Kasumi-1 (cell line): ENCODE measurements around the gene DCLK3.
A peak's percentile ranks its signal among the peaks of the same experiment; 100 is the strongest.

Experiments
- DNase-seq, 2 experiments: peaks; one replicate each; lab custom pipeline; 2025; lab: John Stamatoyannopoulos, UW

The DCLK3 gene

GRCh38 chr3:36763850-36764703, at the start of gene DCLK3:
Gene DCLK3, minus strand, starts transcription at chr3:36764553. Its CDS starts 290 bp downstream, at chr3:36764263.
- DNase-seq, result no peak

- DNase-seq, result no peak
Observed at GRCh38 chr3:36813305-36813704, 49.0 kb upstream of the DCLK3 start.

GRCh38 chr3:36812240-36812639, 47.9 kb upstream of the DCLK3 start:
- no peak for DNase-seq

GRCh38 chr3:36811768-36812167, 47.4 kb upstream of the DCLK3 start:
- no peak for DNase-seq

GRCh38 chr3:36804295-36805055, 40.1 kb upstream of the DCLK3 start:
- DNase-seq, result no peak

GRCh38 chr3:36803091-36803791, 38.9 kb upstream of the DCLK3 start:
- DNase-seq, result no peak

- DNase-seq, result no peak
Observed at GRCh38 chr3:36800533-36801116, 36.3 kb upstream of the DCLK3 start.

GRCh38 chr3:36796881-36797280, 32.5 kb upstream of the DCLK3 start:
- no peak for DNase-seq

GRCh38 chr3:36796161-36796560, 31.8 kb upstream of the DCLK3 start:
- DNase-seq, result no peak

GRCh38 chr3:36795622-36796021, 31.3 kb upstream of the DCLK3 start:
- no peak for DNase-seq

- peak; percentile 33 to 51 for DNase-seq
Observed at GRCh38 chr3:36792342-36792741, 28.0 kb upstream of the DCLK3 start.

- no peak for DNase-seq
Observed at GRCh38 chr3:36790765-36791164, 26.4 kb upstream of the DCLK3 start.

- DNase-seq, result peak; percentile 10 to 26
Observed at GRCh38 chr3:36786921-36787890, 22.9 kb upstream of the DCLK3 start.

- DNase-seq, result no peak
Observed at GRCh38 chr3:36784138-36784635, 19.8 kb upstream of the DCLK3 start.

- no peak for DNase-seq
Observed at GRCh38 chr3:36777424-36778218, 13.3 kb upstream of the DCLK3 start.

- no peak for DNase-seq
Observed at GRCh38 chr3:36776436-36776835, 12.1 kb upstream of the DCLK3 start.

- no peak for DNase-seq
Observed at GRCh38 chr3:36774052-36774451, 9.7 kb upstream of the DCLK3 start.

- no peak for DNase-seq
Observed at GRCh38 chr3:36771931-36772330, 7.6 kb upstream of the DCLK3 start.

- no peak for DNase-seq
Observed at GRCh38 chr3:36769926-36770325, 5.6 kb upstream of the DCLK3 start.

GRCh38 chr3:36765104-36765503, 751 bp upstream of the DCLK3 start:
- DNase-seq, result no peak
